ENCODE measurements around the gene CFAP300. TPM values are rescaled to one million over a fixed set of nuclear protein-coding genes. Genes with fewer than 3 reads are reported as not detected.

The CFAP300 gene
- polyA plus RNA-seq, 1 experiment, result 4.5 TPM

- CTCF ChIA-PET, result no interaction called here
These were observed 38.8 kb downstream of the CFAP300 start for GRCh38 chr11:102085864-102086551.

GRCh38 chr11:102097186-102097585 is 49.9 kb downstream of the CFAP300 start:
- Histone ChIP-seq H3K27me3 (ENCODE audit: control insufficient read depth, insufficient read depth, low read length) (no peaks in the 10 kb centered on the region; the same call in 1 of the 2 replicates), H3K4me3 (ENCODE audit: low read depth, low read length) (no peak overlapping the region), H3K36me3 (ENCODE audit: control insufficient read depth, insufficient read depth, low read length) (no peaks in the 10 kb centered on the region)
- ChIA-PET CTCF (interaction anchor here (1.0 kb wide), 1 partner anchor 44 kb away, joined by 3 read pairs; no protein-coding TSS in a partner anchor), POLR2A (no interaction called here)
- TF ChIP-seq CTCF (IDR thresholded peaks at IDR 0.05; ENCODE audit: insufficient read depth, low read depth, low read length), result no peak
- no peak for DNase-seq (ENCODE audit: low read depth)

More at GRCh38 chr11:102085864-102086551, 38.8 kb downstream of the CFAP300 start:
- no peaks in the 10 kb centered on the region for H3K27me3 ChIP-seq (ENCODE audit: control insufficient read depth, insufficient read depth, low read length)
- no peaks in the 10 kb centered on the region for H3K36me3 ChIP-seq (ENCODE audit: control insufficient read depth, insufficient read depth, low read length)
- POLR2A ChIA-PET, result no interaction called here
- H3K4me3 ChIP-seq (ENCODE audit: low read depth, low read length), result no peak overlapping the region
- TF ChIP-seq CTCF (IDR thresholded peaks at IDR 0.05; ENCODE audit: insufficient read depth, low read depth, low read length), result no peak
- DNase-seq (ENCODE audit: low read depth), result no peak

- Histone ChIP-seq H3K36me3 (ENCODE audit: control insufficient read depth, insufficient read depth, low read length) (no peaks in the 10 kb centered on the region), H3K27me3 (ENCODE audit: control insufficient read depth, insufficient read depth, low read length) (no peaks in the 10 kb centered on the region), H3K4me3 (ENCODE audit: low read depth, low read length) (no peak overlapping the region)
- ChIA-PET POLR2A (no interaction called here), CTCF (no interaction called here)
- DNase-seq (ENCODE audit: low read depth), result no peak
- TF ChIP-seq CTCF (IDR thresholded peaks at IDR 0.05; ENCODE audit: insufficient read depth, low read depth, low read length), result no peak
These were observed 52.5 kb downstream of the CFAP300 start for GRCh38 chr11:102099755-102100154.

- DNase-seq (ENCODE audit: low read depth), result no peak
- ChIA-PET CTCF (no interaction called here), POLR2A (no interaction called here)
- TF ChIP-seq CTCF (IDR thresholded peaks at IDR 0.05; ENCODE audit: insufficient read depth, low read depth, low read length), result no peak
- no peaks in the 10 kb centered on the region for H3K27me3 ChIP-seq (ENCODE audit: control insufficient read depth, insufficient read depth, low read length)
- H3K36me3 ChIP-seq (ENCODE audit: control insufficient read depth, insufficient read depth, low read length), result no peaks in the 10 kb centered on the region
- H3K4me3 ChIP-seq (ENCODE audit: low read depth, low read length), result peak overlapping the region; percentile 96
These were observed 61.6 kb downstream of the CFAP300 start for GRCh38 chr11:102108734-102109440.

DNA sequence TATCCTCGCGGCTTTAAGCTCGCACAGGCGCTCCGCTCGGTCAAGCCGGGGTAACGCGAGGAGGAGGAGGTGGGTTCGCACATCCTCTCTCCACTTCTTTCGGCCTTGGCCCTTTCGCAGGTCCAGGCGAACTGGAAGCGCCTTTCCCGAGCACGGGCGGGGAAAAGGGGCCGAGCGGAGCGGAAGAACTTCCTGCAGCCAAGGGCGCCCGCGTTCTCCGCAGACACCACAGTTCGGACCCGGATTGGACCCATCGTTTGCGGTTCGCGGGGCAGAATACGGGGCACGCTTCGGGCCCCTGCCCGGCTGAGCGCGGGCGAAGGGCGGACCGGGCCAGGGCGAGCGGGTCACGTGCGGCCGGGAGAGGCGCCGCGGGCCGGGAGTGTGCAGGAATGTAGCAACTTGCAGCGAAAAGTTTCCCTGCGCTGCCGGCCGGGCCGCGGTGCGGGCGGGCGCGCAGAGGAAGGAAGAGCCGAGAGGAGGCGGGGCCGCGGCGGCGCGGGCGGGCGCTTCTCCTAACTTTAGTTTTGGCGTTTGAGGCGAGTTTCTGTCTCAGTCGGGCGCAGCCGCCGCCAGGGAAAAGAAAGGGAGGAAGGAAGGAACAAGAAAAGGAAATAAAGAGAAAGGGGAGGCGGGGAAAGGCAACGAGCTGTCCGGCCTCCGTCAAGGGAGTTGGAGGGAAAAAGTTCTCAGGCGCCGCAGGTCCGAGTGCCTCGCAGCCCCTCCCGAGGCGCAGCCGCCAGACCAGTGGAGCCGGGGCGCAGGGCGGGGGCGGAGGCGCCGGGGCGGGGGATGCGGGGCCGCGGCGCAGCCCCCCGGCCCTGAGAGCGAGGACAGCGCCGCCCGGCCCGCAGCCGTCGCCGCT is 62.9 kb downstream of the CFAP300 start, which contains the start of gene YAP1:
TSS of gene YAP1 (plus strand) at position 552 of the 865 bp plus-strand sequence. CDS start 402 bp downstream, outside the sequence.
- no peak for TF ChIP-seq CTCF (IDR thresholded peaks at IDR 0.05; ENCODE audit: insufficient read depth, low read depth, low read length)
- POLR2A ChIA-PET, result interaction anchor here (0.7 kb wide), 1 partner anchor 211 kb away, joined by 4 read pairs; no protein-coding TSS in a partner anchor
- DNase-seq (ENCODE audit: low read depth), result peak; percentile 46
- H3K4me3 ChIP-seq (ENCODE audit: low read depth, low read length), result peak within 1 kb of the TSS; percentile 96
- CTCF ChIA-PET, result no interaction called here
- H3K36me3 ChIP-seq (ENCODE audit: control insufficient read depth, insufficient read depth, low read length), result no peaks in the 10 kb centered on the region
- no peaks in the 10 kb centered on the region for H3K27me3 ChIP-seq (ENCODE audit: control insufficient read depth, insufficient read depth, low read length)
